Fibroblast of peridontal ligament (primary cell): ENCODE measurements around the gene DNMT3L.
"Not testable (repeated sequence)": the region's sequence is repeated elsewhere in the genome, so short reads cannot be mapped to it uniquely, and the experiment has no call there.

Experiments
- DNase-seq: peaks from one replicate; pipeline ENCODE4 v3.0.0-alpha.2; 2010; ENCODE audit errors: extremely low read depth

DNMT3L gene

GRCh38 chr21:44197156-44197516 is 64.6 kb downstream of the DNMT3L start:
- not testable (repeated sequence) for DNase-seq
